Neural progenitor cell (in vitro differentiated cells): ENCODE results near the gene P2RX7.
"Not testable (repeated sequence)": the region's sequence is repeated elsewhere in the genome, so short reads cannot be mapped to it uniquely, and the experiment has no call there.

Experiments used
- CTCF ChIP-seq: fragments of 200-600 bp; sonication (generic); IDR thresholded peaks from 2 replicates; pipeline ENCODE4 v1.5.1; 2017; ENCODE audit warnings: antibody characterized with exemption, mild to moderate bottlenecking
- EZH2 ChIP-seq: fragments of 200-600 bp; sonication (generic); IDR thresholded peaks from 2 replicates; pipeline ENCODE4 v1.6.1; 2017; ENCODE audit warnings: antibody characterized with exemption, mild to moderate bottlenecking, moderate library complexity

DNA sequence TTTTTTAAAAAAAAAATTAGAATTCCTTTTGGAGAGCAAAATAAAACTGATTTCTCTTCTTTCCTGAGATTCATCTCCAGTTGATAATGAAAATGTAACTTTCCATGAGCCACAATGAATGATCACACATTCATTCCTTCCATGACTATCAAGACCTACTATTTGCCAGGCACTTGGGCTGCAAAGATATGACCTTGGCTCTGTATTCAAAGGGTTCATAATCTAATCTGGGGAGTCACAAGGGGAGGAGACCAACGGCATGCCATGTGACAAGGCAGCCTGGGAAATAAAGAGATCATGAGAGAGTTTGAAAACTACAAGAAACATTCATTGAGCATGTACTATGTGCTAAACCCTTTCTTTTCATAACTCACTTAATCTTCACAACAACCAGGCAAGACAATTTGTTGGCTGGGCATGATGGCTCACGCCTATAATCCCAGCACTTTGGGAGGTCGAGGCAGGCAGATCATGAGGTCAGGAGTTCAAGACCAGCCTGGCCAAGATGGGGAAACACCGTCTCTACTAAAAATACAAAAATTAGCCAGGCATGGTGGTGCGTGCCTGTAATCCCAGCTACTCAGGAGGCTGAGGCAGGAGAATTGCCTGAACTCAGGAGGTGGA is 26.2 kb downstream of the P2RX7 start:
- not testable (repeated sequence) for TF ChIP-seq CTCF, EZH2
